HepG2 (cell line): ENCODE results near the gene KIRREL3.

Experiments used
- ADNP ChIP-seq: sonication (generic); formaldehyde crosslinking; IDR thresholded peaks from 2 replicates; pipeline ENCODE4 v1.4.0; 2020; ENCODE audit warnings: missing genetic modification reagents
- DNMT3B ChIP-seq: conservative IDR thresholded peaks from 2 replicates; pipeline ENCODE4 v1.6.1; 2016; ENCODE audit warnings: missing biosample characterization, control low read depth
- SIN3A ChIP-seq: IDR thresholded peaks from 2 replicates; pipeline ENCODE4 v1.6.1; 2011; ENCODE audit warnings: low read depth, mild to moderate bottlenecking, control low read depth, low read length, borderline replicate concordance
- SRSF9 ChIP-seq: fragments of 200-400 bp; formaldehyde crosslinking; IDR thresholded peaks from 2 replicates; pipeline ENCODE4 v1.6.1; 2018; ENCODE audit warnings: borderline replicate concordance, mild to moderate bottlenecking, low read depth, low read length; ENCODE audit not compliant: insufficient read depth, poor library complexity, severe bottlenecking
- TP53 ChIP-seq: sonication (generic); formaldehyde crosslinking; conservative IDR thresholded peaks from 2 replicates; pipeline ENCODE4 v1.4.0; 2020; ENCODE audit warnings: missing genetic modification reagents

GRCh38 chr11:126782810-126783209 lies 217.8 kb downstream of the KIRREL3 start:
- TF ChIP-seq TP53: no peak
- no peak for TF ChIP-seq SIN3A
- no peak for TF ChIP-seq SRSF9
- TF ChIP-seq DNMT3B (CRISPR knock-in tag): no peak
- TF ChIP-seq ADNP (CRISPR knock-in tag): no peak
